HCT116 (cell line): ENCODE results near the gene SEC14L1. TPM values are rescaled to one million over a fixed set of nuclear protein-coding genes. Genes with fewer than 3 reads are reported as not detected.

Experiments used
- ATAC-seq: fragments of 200-7000 bp; cut with Tn5 transposase; 2 replicates; pipeline ENCODE4 v1.9.1; 2020; ENCODE audit warnings: mild to moderate bottlenecking, moderate library complexity
- BruUV-seq: library from RNA; stranded (reverse); fragments of 400-500 nt; replicated peaks from 2 replicates; lab custom pipeline; 2021; lab: Mats Ljungman, UMichigan
- CTCF ChIA-PET: fragments of 300-600 bp; sonication (Branson Sonifier 250); formaldehyde crosslinking; loops from one replicate; lab custom pipeline; 2021; ENCODE audit warnings: antibody characterized with exemption; lab: Charles Lee
- POLR2A ChIA-PET: fragments of 300-600, 350-600 bp; sonication (Branson Sonifier 250); formaldehyde crosslinking; loops from one replicate; lab custom pipeline; 2021; ENCODE audit warnings: antibody characterized with exemption; lab: Charles Lee
- RAD21 ChIA-PET, 2 experiments: fragments of 300-600 bp; sonication (Branson Sonifier 250); formaldehyde crosslinking; loops; one replicate each; lab custom pipeline; 2023; ENCODE audit warnings: low total read pairs in 2 of 2; ENCODE audit not compliant: uncharacterized antibody in 2 of 2, unreplicated experiment in 2 of 2, low non-redundant PET in 1 of 2; lab: Charles Lee
- DNase-seq: peaks from one replicate; pipeline ENCODE4 v3.0.0-alpha.2; 2010; ENCODE audit warnings: low read depth, low spot score
- H2AFZ ChIP-seq: fragments of 200-600 bp; shearing (Covaris generic), sonication (generic); 2 replicates; pipeline ENCODE4 v1.6.1; 2017; ENCODE audit warnings: low read depth, mixed run types, mixed read lengths, antibody characterized with exemption, low read length; ENCODE audit not compliant: poor library complexity, severe bottlenecking
- H3K27ac ChIP-seq: 2 replicates; pipeline ENCODE4 v1.5.1; 2012; ENCODE audit warnings: low read depth, low read length
- H3K27me3 ChIP-seq: fragments of 200-600 bp; sonication (generic); 2 replicates; pipeline ENCODE4 v1.6.1; 2016; ENCODE audit warnings: mixed run types, low read length, mixed read lengths; ENCODE audit not compliant: insufficient read depth
- H3K36me3 ChIP-seq, 2 experiments: fragments of 200-500 bp in 1 of 2; fragments of 200-600 bp in 1 of 2; sonication (Bioruptor generic) in 1 of 2; sonication (generic) in 1 of 2; 2 replicates each; pipeline versions ENCODE4 v1.5.1 to v1.6.1; 2014 to 2016; ENCODE audit warnings: low read length in 2 of 2, inconsistent platforms in 1 of 2, mixed read lengths in 1 of 2, mixed run types in 1 of 2; ENCODE audit not compliant: insufficient read depth in 2 of 2, control insufficient read depth in 1 of 2
- H3K4me1 ChIP-seq, 2 experiments: fragments of 200-600 bp in 1 of 2; sonication (generic) in 1 of 2; 2 replicates each; pipeline versions ENCODE4 v1.5.1 to v1.6.1; 2012 to 2017; ENCODE audit warnings: low read length in 2 of 2, inconsistent platforms in 1 of 2, mild to moderate bottlenecking in 1 of 2, mixed read lengths in 1 of 2, mixed run types in 1 of 2, moderate library complexity in 1 of 2; ENCODE audit not compliant: insufficient read depth in 2 of 2, control insufficient read depth in 1 of 2
- H3K4me2 ChIP-seq: fragments of 200-600 bp; sonication (generic); 2 replicates; pipeline ENCODE4 v1.6.1; 2017; ENCODE audit warnings: mixed run types, low read length, mixed read lengths
- H3K4me3 ChIP-seq, 2 experiments: fragments of 200-600 bp in 1 of 2; sonication (generic) in 1 of 2; replicated peaks in 1 of 2; 2 replicates each; pipeline ENCODE4 v1.5.1; 2011 to 2016; ENCODE audit warnings: low read length in 2 of 2, control low read depth in 1 of 2, low read depth in 1 of 2, mild to moderate bottlenecking in 1 of 2, mixed read lengths in 1 of 2, mixed run types in 1 of 2
- H3K79me2 ChIP-seq: fragments of 200-600 bp; sonication (generic); 2 replicates; pipeline ENCODE4 v1.6.1; 2017; ENCODE audit warnings: mild to moderate bottlenecking, mixed run types, low read length, moderate library complexity, mixed read lengths; ENCODE audit not compliant: insufficient read depth
- H3K9ac ChIP-seq: fragments of 200-600 bp; sonication (generic); 2 replicates; pipeline ENCODE4 v1.6.1; 2016; ENCODE audit warnings: low read length, mixed read lengths
- H3K9me2 ChIP-seq: fragments of 200-600 bp; sonication (generic), shearing (Covaris generic); 2 replicates; pipeline ENCODE4 v1.6.1; 2017; ENCODE audit warnings: mixed run types, mild to moderate bottlenecking, moderate library complexity; ENCODE audit not compliant: insufficient read depth
- H3K9me3 ChIP-seq, 2 experiments: fragments of 200-500 bp in 1 of 2; fragments of 200-600 bp in 1 of 2; sonication (Bioruptor generic) in 1 of 2; sonication (generic) in 1 of 2; 2 replicates each; pipeline ENCODE4 v1.6.1; 2014 to 2017; ENCODE audit warnings: low read length in 2 of 2, mixed read lengths in 2 of 2, inconsistent platforms in 1 of 2, low read depth in 1 of 2, mild to moderate bottlenecking in 1 of 2, mixed run types in 1 of 2, moderate library complexity in 1 of 2; ENCODE audit not compliant: control insufficient read depth in 1 of 2, insufficient read depth in 1 of 2
- H4K20me1 ChIP-seq: fragments of 200-600 bp; sonication (generic), shearing (Covaris generic); 2 replicates; pipeline ENCODE4 v1.6.1; 2017; ENCODE audit warnings: mixed run types, mild to moderate bottlenecking, moderate library complexity; ENCODE audit not compliant: insufficient read depth
- CBX3 ChIP-seq: IDR thresholded peaks from 2 replicates; pipeline ENCODE4 v1.6.1; 2012; ENCODE audit warnings: low read depth
- CEBPB ChIP-seq: IDR thresholded peaks from 2 replicates; pipeline ENCODE4 v1.6.1; 2012; ENCODE audit warnings: low read depth
- FOSL1 ChIP-seq: IDR thresholded peaks from 2 replicates; pipeline ENCODE4 v1.6.1; 2012; ENCODE audit warnings: low read depth
- JUND ChIP-seq: IDR thresholded peaks from 2 replicates; pipeline ENCODE4 v1.6.1; 2012
- POLR2A ChIP-seq: IDR thresholded peaks from 2 replicates; pipeline ENCODE4 v1.7.0; 2011; ENCODE audit warnings: borderline replicate concordance; ENCODE audit not compliant: insufficient read depth, insufficient read length; ENCODE audit errors: extremely low read depth
- SRF ChIP-seq: IDR thresholded peaks from 2 replicates; pipeline ENCODE4 v1.6.1; 2012; ENCODE audit warnings: low read depth
- ZFX ChIP-seq: fragments of 450-650 bp; IDR thresholded peaks from 2 replicates; pipeline ENCODE4 v1.6.1; 2017
- intact Hi-C: fragments of 100-400 bp; cut with micrococcal nuclease; formaldehyde crosslinking; loops from 2 replicates; pipeline ENCODE4 v1.10.0; 2022
- total RNA-seq: library from RNA; stranded (reverse); gene quantifications from one replicate; pipeline ENCODE4 v1.2.1, GENCODE V29; 2021; ENCODE audit not compliant: unreplicated experiment
- TF ChIP-seq, protein P1 (sequence below): IDR thresholded peaks from 2 replicates; pipeline ENCODE4 v1.6.1; 2012
- TF ChIP-seq, protein P2 (sequence below): IDR thresholded peaks from 2 replicates; pipeline ENCODE4 v1.6.1; 2012; ENCODE audit warnings: low read depth
- TF ChIP-seq, protein P3 (sequence below), 3 experiments: fragments of 200-600 bp in 1 of 3; sonication (generic) in 1 of 3; IDR thresholded peaks in 2 of 3; conservative IDR thresholded peaks in 1 of 3; 2 replicates each; pipeline ENCODE4 v1.5.1; 2012 to 2017; ENCODE audit warnings: low read depth in 2 of 3, low read length in 2 of 3, antibody characterized with exemption in 1 of 3, borderline replicate concordance in 1 of 3, control low read depth in 1 of 3, mild to moderate bottlenecking in 1 of 3, mixed read lengths in 1 of 3, mixed run types in 1 of 3, moderate library complexity in 1 of 3; ENCODE audit not compliant: insufficient read depth in 1 of 3

The SEC14L1 gene
- total RNA-seq, 1 experiment from 2014 or later = 59.7 TPM

DNA sequence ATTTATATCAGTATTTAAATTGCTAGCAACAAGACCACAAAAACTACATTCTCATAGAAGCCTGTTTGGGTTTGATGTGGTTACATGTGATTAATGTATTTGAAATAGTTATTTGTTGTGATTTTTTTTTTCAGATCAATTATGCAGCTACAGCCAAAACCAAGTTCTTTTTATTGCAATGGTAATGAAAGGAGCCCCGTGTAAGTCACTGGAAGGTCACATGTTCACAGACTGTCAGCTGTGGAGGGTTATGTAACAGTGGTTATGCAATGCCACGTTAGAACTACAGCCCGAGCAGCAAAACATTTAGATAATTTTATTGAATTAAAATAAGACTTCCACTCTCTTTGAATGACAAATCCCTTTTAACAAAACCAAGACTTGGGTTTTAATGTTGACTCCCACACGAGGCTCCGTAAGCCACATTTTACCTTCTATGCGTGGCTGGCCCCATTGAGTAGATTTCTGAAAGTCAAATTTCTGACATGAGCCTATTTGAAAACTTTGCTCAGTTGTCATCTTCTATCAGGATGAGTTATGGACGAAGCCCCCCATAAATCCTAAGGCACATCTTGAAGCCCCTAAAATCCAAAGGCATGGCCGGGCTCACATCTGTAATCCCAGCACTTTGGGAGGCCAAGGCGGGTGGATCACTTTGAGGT lies 41.8 kb upstream of the SEC14L1 start:
- ATAC-seq = no peak
- H3K36me3 ChIP-seq = peaks cover 19 to 39% of the 10 kb centered on the region in 2 experiments; a peak in 3 of 4 replicates
- no peak overlapping the region for H3K4me3 ChIP-seq
- CTCF ChIA-PET = no interaction called here
- H3K9me2 ChIP-seq = no peaks in the 10 kb centered on the region
- no peak for DNase-seq
- no peak overlapping the region for H3K9ac ChIP-seq
- BruUV-seq = no TSS peak
- intact Hi-C loops = no loop called here
- no peak overlapping the region for H3K4me2 ChIP-seq
- RAD21 ChIA-PET = no interaction called here
- no peak overlapping the region for H3K27ac ChIP-seq
- no peaks in the 10 kb centered on the region for H3K27me3 ChIP-seq
- H2AFZ ChIP-seq = no peak overlapping the region
- no peak for TF ChIP-seq JUND
- TF ChIP-seq FOSL1 = no peak
- TF ChIP-seq, protein P1, sequence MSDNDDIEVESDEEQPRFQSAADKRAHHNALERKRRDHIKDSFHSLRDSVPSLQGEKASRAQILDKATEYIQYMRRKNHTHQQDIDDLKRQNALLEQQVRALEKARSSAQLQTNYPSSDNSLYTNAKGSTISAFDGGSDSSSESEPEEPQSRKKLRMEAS = no peak
- TF ChIP-seq, protein P2, sequence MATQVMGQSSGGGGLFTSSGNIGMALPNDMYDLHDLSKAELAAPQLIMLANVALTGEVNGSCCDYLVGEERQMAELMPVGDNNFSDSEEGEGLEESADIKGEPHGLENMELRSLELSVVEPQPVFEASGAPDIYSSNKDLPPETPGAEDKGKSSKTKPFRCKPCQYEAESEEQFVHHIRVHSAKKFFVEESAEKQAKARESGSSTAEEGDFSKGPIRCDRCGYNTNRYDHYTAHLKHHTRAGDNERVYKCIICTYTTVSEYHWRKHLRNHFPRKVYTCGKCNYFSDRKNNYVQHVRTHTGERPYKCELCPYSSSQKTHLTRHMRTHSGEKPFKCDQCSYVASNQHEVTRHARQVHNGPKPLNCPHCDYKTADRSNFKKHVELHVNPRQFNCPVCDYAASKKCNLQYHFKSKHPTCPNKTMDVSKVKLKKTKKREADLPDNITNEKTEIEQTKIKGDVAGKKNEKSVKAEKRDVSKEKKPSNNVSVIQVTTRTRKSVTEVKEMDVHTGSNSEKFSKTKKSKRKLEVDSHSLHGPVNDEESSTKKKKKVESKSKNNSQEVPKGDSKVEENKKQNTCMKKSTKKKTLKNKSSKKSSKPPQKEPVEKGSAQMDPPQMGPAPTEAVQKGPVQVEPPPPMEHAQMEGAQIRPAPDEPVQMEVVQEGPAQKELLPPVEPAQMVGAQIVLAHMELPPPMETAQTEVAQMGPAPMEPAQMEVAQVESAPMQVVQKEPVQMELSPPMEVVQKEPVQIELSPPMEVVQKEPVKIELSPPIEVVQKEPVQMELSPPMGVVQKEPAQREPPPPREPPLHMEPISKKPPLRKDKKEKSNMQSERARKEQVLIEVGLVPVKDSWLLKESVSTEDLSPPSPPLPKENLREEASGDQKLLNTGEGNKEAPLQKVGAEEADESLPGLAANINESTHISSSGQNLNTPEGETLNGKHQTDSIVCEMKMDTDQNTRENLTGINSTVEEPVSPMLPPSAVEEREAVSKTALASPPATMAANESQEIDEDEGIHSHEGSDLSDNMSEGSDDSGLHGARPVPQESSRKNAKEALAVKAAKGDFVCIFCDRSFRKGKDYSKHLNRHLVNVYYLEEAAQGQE = no peak
- TF ChIP-seq CBX3 = no peak
- no peak for TF ChIP-seq ZFX
- no peak for TF ChIP-seq POLR2A
- TF ChIP-seq, protein P3, sequence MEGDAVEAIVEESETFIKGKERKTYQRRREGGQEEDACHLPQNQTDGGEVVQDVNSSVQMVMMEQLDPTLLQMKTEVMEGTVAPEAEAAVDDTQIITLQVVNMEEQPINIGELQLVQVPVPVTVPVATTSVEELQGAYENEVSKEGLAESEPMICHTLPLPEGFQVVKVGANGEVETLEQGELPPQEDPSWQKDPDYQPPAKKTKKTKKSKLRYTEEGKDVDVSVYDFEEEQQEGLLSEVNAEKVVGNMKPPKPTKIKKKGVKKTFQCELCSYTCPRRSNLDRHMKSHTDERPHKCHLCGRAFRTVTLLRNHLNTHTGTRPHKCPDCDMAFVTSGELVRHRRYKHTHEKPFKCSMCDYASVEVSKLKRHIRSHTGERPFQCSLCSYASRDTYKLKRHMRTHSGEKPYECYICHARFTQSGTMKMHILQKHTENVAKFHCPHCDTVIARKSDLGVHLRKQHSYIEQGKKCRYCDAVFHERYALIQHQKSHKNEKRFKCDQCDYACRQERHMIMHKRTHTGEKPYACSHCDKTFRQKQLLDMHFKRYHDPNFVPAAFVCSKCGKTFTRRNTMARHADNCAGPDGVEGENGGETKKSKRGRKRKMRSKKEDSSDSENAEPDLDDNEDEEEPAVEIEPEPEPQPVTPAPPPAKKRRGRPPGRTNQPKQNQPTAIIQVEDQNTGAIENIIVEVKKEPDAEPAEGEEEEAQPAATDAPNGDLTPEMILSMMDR (IDR thresholded peaks at IDR 0.05 in 2 of 3, conservative IDR thresholded peaks at IDR 0.05 in 1 of 3; ENCODE audit: borderline replicate concordance in 1 of 3, insufficient read depth in 1 of 3, low read depth in 2 of 3, low read length in 2 of 3) = no peak
- TF ChIP-seq CEBPB = no peak
- TF ChIP-seq SRF = no peak
- peaks cover 27% of the 10 kb centered on the region for H3K79me2 ChIP-seq
- no peaks in the 10 kb centered on the region; the same call in 1 of the 2 replicates for H4K20me1 ChIP-seq
- peaks cover 6 to 19% of the 10 kb centered on the region in 2 experiments; a peak in 2 of 4 replicates for H3K4me1 ChIP-seq
- H3K9me3 ChIP-seq = no peaks in the 10 kb centered on the region
- POLR2A ChIA-PET = no interaction called here
